ENCODE results near the gene AUTS2. TPM values are rescaled to one million over a fixed set of nuclear protein-coding genes. Genes with fewer than 3 reads are reported as not detected.
A peak's percentile ranks its signal among the peaks of the same experiment; 100 is the strongest.

Gene AUTS2
- total RNA-seq, 1 experiment from 2014 or later: 2.2 TPM

DNA sequence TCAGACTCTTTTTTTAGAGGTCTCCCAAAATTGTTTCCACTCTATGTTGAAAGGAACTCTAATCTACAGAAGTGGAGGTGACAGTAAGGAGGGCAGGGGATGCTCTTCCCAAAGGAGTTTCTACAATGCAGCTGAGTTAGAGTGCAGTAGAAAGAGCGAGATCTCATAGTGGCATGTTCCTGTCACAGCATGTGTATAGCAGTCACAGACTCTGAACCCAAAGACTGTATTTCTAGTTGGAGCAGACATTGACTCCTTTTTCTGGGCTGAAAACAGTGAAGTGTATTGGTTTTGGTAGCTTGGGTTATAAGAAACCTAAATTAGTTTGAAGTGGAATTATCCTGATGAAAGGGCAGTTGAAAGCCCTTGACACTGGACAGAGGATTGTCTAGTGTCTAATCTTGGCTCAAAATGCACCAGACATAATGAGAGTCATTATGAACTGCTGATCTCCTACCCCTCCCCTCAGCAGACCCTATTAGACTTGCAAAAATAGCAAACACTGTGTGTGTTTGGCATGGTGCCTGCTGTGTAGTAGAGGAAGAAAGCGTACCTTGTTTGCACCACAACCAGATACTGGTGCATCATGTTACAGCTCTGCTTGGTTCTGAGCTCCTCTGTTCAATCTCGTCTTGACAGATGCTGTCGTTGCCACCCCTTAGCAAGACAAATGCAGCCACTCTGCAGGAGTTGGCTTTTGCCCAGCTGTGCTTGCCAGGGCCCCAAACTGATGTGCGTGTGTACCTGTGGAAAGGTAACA is 336.0 kb downstream of the AUTS2 start:
- no peak for DNase-seq
- H3K36me3 ChIP-seq: no peaks in the 10 kb centered on the region
- no peak overlapping the region for H3K4me3 ChIP-seq
- no peaks in the 10 kb centered on the region for H3K27me3 ChIP-seq
- no peaks in the 10 kb centered on the region for H3K9me3 ChIP-seq

DNA sequence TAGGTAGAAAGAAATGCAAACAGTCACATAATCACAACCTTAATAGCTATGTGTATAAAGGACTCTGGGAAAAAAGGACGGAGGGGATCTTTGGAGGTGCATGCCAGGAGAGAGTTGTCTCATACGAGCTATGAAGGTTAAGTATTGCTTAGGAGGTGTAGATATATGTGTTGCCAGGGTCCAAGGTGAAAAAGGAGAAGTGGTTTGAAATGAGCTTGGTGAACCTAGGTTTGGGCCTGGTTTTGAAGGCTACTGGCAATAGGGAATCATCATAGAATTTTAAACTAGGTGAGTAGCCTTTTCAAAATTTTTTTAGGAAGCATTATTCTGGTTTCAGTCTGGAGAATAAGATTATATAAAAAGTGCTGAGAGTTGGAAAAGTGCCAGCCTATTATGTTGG is 336.8 kb downstream of the AUTS2 start:
- Histone ChIP-seq H3K4me3 (no peak overlapping the region), H3K36me3 (no peaks in the 10 kb centered on the region), H3K27me3 (no peaks in the 10 kb centered on the region), H3K9me3 (no peaks in the 10 kb centered on the region)
- DNase-seq: no peak

DNA sequence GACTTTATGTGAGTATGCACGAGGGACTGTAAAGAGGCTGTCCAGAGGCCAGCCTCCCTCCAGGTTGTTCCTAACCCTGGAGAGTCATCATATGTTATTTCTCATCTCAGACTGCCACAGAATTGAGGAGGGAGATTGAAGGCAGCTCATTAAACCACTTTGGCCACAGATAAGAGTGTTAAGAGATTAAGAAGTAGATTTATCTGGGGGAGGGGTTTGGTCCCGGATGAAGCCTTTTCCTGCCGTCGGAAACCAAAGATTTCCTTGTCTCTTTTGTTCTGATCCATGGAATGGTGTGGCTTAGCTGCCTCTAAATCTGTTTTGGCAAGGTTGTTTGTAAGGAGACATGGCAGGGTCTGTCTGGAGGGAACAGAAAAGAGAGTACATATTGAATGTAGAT is 338.8 kb downstream of the AUTS2 start:
- no peak for DNase-seq
- H3K27me3 ChIP-seq: no peaks in the 10 kb centered on the region
- no peaks in the 10 kb centered on the region for H3K36me3 ChIP-seq
- H3K4me3 ChIP-seq: no peak overlapping the region
- no peaks in the 10 kb centered on the region for H3K9me3 ChIP-seq

DNA sequence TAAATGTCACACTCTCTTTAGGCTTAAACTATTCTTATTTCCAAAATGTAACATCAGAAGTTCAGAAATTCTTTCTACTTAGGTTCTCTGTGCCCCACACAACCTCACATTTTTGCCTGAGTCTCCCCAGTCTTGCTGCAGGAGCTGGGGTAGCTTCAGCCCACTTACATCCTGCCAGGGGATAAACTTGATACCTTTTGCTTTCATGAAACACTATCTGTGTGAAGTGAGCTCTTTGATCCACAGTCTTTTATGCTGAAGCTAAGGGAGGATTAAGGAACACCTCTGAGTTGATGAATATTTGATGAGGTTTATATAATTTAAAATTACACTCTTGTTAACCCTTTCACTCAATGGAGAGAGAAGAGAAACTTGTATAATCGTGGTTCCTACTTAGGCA is 341.0 kb downstream of the AUTS2 start:
- Histone ChIP-seq H3K27me3 (no peaks in the 10 kb centered on the region), H3K9me3 (no peaks in the 10 kb centered on the region), H3K36me3 (no peaks in the 10 kb centered on the region), H3K4me3 (no peak overlapping the region)
- no peak for DNase-seq

DNA sequence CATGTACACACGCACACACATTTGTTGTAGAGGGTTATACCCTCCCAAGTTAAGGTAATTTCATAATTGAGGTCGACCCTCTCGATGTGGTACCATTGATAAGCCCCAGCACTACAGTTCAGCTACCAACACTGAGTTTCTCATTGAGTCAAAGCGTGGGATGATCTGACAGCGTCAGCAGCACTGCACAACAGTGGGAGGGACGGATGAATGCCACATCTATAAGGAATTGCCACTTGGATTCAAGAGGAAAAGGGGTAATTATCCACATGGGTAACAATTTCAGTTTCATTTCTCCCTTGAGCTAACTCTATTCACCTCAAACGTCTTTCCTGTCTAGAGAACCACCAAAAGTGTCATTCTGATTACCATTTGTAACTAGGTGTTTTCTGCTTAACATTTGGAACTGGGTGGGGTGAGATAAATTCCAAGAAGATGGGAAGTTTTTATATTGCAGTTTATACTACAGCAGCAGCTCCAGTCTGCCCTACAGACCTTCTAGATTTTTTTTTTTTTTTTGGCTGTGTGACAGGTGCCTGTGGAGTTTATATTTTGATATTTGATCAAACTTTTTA is 342.9 kb downstream of the AUTS2 start:
- H3K27me3 ChIP-seq: no peaks in the 10 kb centered on the region
- H3K9me3 ChIP-seq: no peaks in the 10 kb centered on the region
- no peaks in the 10 kb centered on the region for H3K36me3 ChIP-seq
- no peak for DNase-seq
- no peak overlapping the region for H3K4me3 ChIP-seq

DNA sequence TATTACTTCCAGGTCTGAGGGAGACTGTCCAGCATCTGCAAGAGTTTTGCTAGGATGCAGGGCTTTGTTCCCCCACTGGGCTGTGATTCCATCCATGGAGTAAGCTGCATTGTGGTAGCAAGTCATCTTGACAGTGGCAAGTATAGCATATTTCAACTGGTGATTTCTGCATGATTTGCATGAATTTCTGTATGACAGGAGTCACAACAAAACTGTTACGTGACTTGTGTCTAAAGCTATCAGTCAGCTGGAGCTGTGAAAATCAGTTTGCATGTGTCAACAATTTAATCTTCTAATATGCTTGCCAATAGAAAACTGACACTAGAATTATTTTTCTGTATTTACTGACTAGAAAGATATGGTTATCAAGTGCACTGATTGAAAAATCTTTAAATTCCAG is 344.3 kb downstream of the AUTS2 start:
- Histone ChIP-seq H3K9me3 (no peaks in the 10 kb centered on the region), H3K27me3 (no peaks in the 10 kb centered on the region), H3K4me3 (no peak overlapping the region), H3K36me3 (no peaks in the 10 kb centered on the region)
- DNase-seq: no peak

DNA sequence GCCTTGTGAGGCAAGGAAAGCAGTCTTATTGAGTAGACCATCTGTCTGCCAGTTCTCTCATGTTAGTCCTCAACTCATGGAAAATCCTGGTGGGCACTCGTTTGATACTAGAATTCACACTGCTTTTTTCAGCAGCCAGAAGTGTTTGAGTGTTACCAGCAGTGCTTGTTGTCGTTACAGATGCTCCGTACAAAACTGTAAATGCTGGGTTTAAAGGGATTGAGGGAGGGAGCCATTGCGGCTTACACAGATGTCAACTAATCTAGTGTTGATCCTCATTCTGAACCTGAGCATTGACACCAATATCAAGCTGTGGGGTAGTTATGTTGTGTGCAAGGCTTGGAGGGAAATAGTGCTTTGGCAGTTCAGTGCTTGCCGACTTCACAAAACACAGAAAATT is 348.6 kb downstream of the AUTS2 start:
- H3K27me3 ChIP-seq: no peaks in the 10 kb centered on the region
- H3K4me3 ChIP-seq: no peak overlapping the region
- no peaks in the 10 kb centered on the region for H3K36me3 ChIP-seq
- no peak for DNase-seq
- H3K9me3 ChIP-seq: no peaks in the 10 kb centered on the region

DNA sequence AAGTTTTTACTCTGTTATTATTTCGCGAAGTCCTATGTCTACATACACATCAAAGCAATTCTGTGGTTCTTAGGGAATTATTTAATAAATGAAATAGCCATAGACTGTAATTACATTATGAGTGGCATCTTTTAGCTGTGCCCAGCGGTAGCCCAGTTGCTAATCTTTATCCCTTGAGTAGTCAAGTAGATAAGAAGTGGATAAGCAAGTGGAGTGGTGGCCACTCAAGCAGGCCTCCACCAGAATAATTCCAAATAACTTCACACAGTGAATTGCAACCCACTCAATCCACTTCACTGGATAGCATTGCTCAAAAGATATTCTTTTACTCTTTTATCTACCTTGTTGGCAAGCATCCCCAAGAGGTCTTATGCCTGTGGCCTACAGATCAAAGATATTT is 349.7 kb downstream of the AUTS2 start:
- Histone ChIP-seq H3K4me3 (no peak overlapping the region), H3K36me3 (no peaks in the 10 kb centered on the region), H3K27me3 (no peaks in the 10 kb centered on the region), H3K9me3 (no peaks in the 10 kb centered on the region)
- DNase-seq: no peak

DNA sequence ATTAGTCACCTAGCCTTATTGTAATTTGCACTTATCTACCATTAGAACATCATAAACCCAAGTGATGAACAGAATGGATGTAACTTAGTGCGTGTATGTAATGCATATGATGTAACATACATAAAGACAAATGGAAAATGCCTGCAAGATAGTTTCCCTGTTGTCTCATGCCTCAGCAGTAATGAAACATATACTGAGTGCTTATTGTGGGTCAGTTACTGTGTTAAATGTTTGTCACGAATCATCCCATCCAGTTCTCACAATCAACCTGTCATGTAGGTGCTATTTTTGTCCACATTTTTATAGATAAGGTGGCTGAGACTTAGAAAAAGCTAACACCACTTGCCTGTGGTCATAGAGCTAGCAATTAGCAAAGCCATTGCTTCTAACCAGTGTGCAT is 350.8 kb downstream of the AUTS2 start:
- H3K27me3 ChIP-seq: no peaks in the 10 kb centered on the region
- H3K9me3 ChIP-seq: no peaks in the 10 kb centered on the region
- no peak for DNase-seq
- no peak overlapping the region for H3K4me3 ChIP-seq
- H3K36me3 ChIP-seq: no peaks in the 10 kb centered on the region

DNA sequence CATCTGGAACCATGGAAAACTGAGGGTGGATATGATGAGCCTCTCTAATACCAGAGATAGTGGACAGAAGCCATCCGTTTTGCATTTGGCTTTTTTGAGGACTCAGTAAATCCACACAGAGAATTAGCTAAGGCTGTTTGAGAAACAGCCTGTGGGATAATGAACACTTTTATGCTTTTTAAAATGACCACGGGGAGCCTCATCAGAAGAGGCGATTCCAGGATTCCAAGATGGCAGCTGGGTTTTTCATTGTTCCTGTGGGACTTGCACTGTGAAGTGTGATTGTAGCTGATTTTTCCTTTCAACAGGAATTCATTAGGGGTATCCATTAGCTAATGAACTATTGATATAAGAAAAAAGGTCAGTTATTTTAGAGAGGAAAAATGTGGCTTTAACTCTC is 353.2 kb downstream of the AUTS2 start:
- Histone ChIP-seq H3K9me3 (no peaks in the 10 kb centered on the region), H3K27me3 (no peaks in the 10 kb centered on the region), H3K36me3 (no peaks in the 10 kb centered on the region), H3K4me3 (no peak overlapping the region)
- no peak for DNase-seq

DNA sequence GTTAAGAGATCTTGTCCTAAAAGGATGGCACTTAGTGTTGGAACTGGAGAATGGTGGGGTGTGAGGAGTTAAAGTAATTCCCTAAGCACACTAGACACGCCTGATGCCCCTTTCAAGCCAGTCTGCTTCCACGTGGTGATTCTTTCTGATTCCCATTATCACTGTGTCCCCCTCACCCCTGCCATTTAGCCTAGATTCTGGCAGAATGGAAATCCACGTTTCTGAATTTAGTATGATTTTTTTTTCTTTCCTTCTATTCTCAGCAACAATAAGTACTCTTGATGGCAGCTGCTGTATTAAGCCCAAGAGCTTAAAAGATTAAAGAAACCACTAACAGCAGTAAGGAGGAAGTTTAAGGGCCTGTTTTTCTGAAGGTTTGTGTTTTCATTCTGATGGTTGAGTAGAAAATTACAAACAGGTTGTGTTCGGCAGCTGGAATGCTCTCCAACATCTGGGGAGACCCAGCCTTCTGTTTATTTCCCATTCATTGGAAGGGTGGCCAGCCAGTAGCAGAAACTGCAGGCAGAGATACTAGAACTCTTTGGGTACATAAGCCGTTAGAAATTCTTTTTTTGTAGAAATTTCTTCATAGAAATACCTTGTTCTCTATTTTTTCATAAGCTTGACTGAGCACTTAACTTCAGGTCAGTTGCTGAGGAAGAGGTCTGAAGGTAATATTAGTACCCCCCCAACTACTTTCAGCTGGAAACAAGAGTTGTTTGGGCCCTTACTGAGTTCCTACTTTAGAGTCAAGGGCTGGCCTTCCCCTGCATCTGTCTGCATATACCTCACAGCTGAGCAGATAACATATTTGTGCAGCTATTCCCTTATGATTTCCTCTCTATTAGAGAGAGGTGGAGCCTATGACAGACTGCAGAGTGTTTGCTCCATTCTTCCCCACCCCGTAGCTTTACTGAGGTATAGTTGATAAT is 355.1 kb downstream of the AUTS2 start:
- H3K4me3 ChIP-seq: no peak overlapping the region
- DNase-seq: no peak
- no peaks in the 10 kb centered on the region for H3K36me3 ChIP-seq
- H3K27me3 ChIP-seq: no peaks in the 10 kb centered on the region
- H3K9me3 ChIP-seq: no peaks in the 10 kb centered on the region

DNA sequence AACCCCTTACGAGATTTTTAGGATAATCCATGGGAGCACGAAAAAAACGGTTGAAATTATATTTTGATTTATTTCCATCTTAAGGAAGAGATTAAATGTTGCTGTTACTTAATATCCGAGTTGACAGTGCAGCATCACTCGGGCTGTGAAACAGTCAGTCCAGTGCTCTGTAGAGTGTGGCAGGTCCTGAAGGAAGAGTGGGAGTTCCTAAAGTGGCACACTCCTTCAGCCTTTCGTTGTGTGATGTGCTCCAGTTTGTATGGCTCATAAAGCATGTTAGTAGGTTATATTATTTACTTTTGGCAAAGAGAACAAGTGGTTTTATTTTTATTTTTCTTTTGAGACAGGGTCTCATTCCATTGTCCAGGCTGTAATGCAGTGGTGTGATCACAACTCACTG is 358.3 kb downstream of the AUTS2 start:
- H3K4me3 ChIP-seq: no peak overlapping the region
- H3K27me3 ChIP-seq: no peaks in the 10 kb centered on the region
- H3K9me3 ChIP-seq: no peaks in the 10 kb centered on the region
- DNase-seq: no peak
- H3K36me3 ChIP-seq: no peaks in the 10 kb centered on the region

DNA sequence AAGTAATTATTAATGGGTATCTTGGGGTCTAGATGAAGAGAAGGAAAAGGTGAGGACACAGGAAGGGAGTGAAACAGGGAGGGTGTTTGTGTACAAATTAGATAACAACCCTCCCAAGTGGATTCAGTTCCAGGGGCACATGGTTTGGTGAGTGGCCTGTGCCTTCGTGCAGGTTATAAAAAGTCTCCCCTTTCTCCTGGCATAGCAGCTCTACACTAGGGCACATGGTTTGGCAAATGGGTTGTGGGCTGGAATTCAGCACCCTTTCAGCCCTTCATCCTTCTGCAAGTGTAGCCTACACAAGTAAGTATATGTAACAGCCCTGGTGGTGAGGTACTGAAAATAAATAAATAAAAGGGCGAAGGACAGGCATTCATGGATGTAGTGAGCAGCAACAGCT is 359.4 kb downstream of the AUTS2 start:
- Histone ChIP-seq H3K4me3 (no peak overlapping the region), H3K36me3 (no peaks in the 10 kb centered on the region), H3K27me3 (no peaks in the 10 kb centered on the region), H3K9me3 (no peaks in the 10 kb centered on the region)
- DNase-seq: no peak

DNA sequence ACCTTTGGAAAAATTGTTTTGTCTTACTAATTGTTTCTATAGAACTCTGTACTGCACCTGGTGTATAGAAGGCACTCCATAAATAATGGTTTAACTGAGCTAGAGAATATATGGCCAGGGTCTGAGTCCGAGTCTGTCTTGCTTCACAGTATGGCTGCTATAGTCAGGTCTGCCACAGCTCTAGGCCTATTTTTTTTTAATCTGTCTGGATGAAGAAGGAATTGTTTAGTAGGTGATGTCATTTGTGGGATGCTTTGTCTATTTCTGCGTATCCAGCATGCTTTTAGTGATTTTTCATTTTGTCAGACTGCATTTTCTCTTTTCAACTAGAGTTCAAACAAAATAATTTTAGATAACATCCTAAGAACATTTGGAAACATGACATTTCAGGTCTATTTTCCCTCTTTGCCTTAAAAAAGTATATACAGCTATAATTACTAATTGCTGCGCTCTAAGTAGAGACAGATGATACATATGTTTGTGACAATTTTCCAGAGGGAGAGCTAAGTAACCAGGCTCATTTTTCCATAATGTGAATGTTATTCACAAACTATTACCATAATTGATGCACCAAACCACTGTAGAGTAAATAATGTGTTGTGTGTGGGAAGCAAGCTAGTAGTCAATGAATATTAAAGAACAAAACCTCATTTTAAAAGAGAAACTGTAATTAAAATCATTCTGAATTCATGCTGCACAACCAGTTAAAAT is 361.7 kb downstream of the AUTS2 start:
- DNase-seq: no peak

DNA sequence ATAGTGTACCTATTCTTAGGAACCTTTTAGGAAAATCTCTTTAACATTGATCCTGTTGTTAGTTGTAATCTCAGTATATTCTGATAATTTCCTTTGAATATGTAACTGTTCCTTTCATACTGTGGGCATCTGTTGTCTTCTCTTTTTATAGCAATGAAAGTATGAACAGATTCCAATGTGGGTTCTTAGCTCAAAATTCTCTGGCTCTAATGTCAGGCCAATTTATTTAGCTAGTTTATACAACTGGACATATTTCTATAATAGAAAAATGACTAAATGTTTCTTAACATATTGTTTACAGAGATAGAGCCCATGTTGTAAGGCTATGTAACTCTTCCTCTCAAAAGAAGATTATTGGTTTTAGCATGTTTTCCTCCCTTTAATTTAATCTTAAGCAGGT is 363.2 kb downstream of the AUTS2 start:
- DNase-seq: no peak
- Histone ChIP-seq H3K9me3 (no peaks in the 10 kb centered on the region), H3K27me3 (no peaks in the 10 kb centered on the region), H3K36me3 (no peaks in the 10 kb centered on the region), H3K4me3 (no peak overlapping the region)

More for the DNA sequence above, 361.7 kb downstream of the AUTS2 start:
- no peak overlapping the region for H3K4me3 ChIP-seq
- H3K27me3 ChIP-seq: no peaks in the 10 kb centered on the region
- H3K9me3 ChIP-seq: no peaks in the 10 kb centered on the region
- no peaks in the 10 kb centered on the region for H3K36me3 ChIP-seq

DNA sequence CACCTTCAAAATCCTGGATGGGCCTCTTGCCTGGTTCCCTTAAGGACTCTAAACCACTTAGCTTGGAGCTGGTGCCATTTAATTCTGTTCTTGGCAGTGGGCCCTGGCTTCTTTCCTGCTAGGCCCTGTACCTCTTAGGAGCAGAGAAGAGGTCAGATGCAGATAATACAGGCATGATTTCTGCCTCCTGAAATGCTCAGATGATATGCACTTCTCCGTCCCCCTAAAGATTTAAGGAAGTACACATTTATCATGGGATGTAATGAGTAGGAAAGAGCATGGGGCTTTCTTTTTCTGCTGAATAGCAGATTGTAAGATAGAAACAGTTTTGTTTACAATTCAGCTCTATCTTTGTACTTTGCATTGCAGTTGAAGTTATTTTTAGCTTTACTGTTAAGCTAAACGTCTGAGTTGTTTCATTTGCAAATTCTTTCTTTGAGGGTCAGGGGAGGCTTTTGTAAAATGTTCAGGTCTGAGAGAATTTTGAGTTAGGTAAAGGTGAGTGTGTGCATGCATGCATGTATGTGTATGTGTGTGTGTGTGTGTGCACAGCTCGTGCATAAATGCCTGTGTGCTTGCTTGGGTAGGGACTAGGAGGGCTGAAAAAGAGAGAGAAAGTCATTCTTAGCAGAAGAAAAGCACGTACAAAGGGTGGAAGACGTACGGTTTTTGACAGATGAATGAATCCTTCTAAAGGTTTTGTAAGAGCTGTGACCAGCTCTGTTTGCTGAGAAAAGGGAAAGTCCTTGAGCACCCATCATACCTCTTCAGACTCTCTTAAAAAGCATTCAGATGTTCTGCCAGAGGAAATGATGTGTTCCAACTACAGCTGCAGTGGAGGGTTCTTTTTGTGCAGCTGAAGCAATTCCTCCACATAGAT is 364.2 kb downstream of the AUTS2 start:
- peak; percentile 23 for DNase-seq
- no peaks in the 10 kb centered on the region for H3K9me3 ChIP-seq
- no peaks in the 10 kb centered on the region for H3K27me3 ChIP-seq
- no peaks in the 10 kb centered on the region for H3K36me3 ChIP-seq
- H3K4me3 ChIP-seq: no peak overlapping the region

Measured in MG63 (cell line).